DND-41 (cell line): Measurements from ENCODE around the gene AMPH.

Source experiments
- ATAC-seq: fragments of 200-7000 bp; cut with Tn5 transposase; 3 replicates; pipeline ENCODE4 v1.9.1; 2021; ENCODE audit warnings: low read depth; ENCODE audit not compliant: insufficient read depth
- DNase-seq: peaks from one replicate; pipeline ENCODE4 v3.0.0-alpha.2; 2020
- H2AFZ ChIP-seq: 2 replicates; pipeline ENCODE4 v1.6.0; 2012; ENCODE audit warnings: low read depth, low read length
- H3K27ac ChIP-seq: 2 replicates; pipeline ENCODE4 v1.5.1; 2012; ENCODE audit warnings: low read length, inconsistent platforms
- H3K27me3 ChIP-seq: fragments of 200-600 bp; sonication (generic); 2 replicates; pipeline ENCODE4 v1.6.0; 2012; ENCODE audit warnings: low read length, mild to moderate bottlenecking, inconsistent platforms; ENCODE audit not compliant: insufficient read depth, poor library complexity
- H3K36me3 ChIP-seq: 2 replicates; pipeline ENCODE4 v1.5.1; 2012; ENCODE audit warnings: low read length, inconsistent platforms; ENCODE audit not compliant: insufficient read depth
- H3K4me1 ChIP-seq: 2 replicates; pipeline ENCODE4 v1.5.1; 2012; ENCODE audit warnings: mild to moderate bottlenecking, low read length; ENCODE audit not compliant: insufficient read depth
- H3K4me2 ChIP-seq: 2 replicates; pipeline ENCODE4 v1.6.0; 2012; ENCODE audit warnings: mild to moderate bottlenecking, moderate library complexity, low read length, inconsistent platforms; ENCODE audit not compliant: insufficient read depth
- H3K4me3 ChIP-seq, 2 experiments: fragments of 200-600 bp in 1 of 2; shearing (Covaris generic) in 1 of 2; 2 replicates each; pipeline ENCODE4 v1.5.1; 2012 to 2016; ENCODE audit warnings: inconsistent platforms in 2 of 2, low read length in 2 of 2, mild to moderate bottlenecking in 2 of 2, low read depth in 1 of 2, moderate library complexity in 1 of 2
- H3K79me2 ChIP-seq: 2 replicates; pipeline ENCODE4 v1.6.0; 2012; ENCODE audit warnings: low read length, inconsistent platforms; ENCODE audit not compliant: insufficient read depth
- H3K9ac ChIP-seq: 2 replicates; pipeline ENCODE4 v1.6.0; 2012; ENCODE audit warnings: low read depth, mild to moderate bottlenecking, inconsistent platforms, low read length, moderate library complexity
- H3K9me3 ChIP-seq: 2 replicates; pipeline ENCODE4 v1.5.1; 2012; ENCODE audit warnings: low read length, moderate library complexity, mild to moderate bottlenecking, inconsistent platforms; ENCODE audit not compliant: insufficient read depth, severe bottlenecking
- H4K20me1 ChIP-seq: 2 replicates; pipeline ENCODE4 v1.6.0; 2012; ENCODE audit warnings: low read length; ENCODE audit not compliant: insufficient read depth
- EZH2 ChIP-seq: IDR thresholded peaks from 3 replicates; pipeline ENCODE4 v1.6.1; 2012; ENCODE audit warnings: borderline replicate concordance, low read depth, mild to moderate bottlenecking, moderate library complexity, low read length, inconsistent platforms; ENCODE audit not compliant: severe bottlenecking
- TF ChIP-seq, protein P1 (sequence below): IDR thresholded peaks from 2 replicates; pipeline ENCODE4 v1.5.1; 2012; ENCODE audit warnings: borderline replicate concordance, low read length, moderate library complexity, mild to moderate bottlenecking; ENCODE audit not compliant: poor library complexity, severe bottlenecking; ENCODE audit errors: extremely low read depth

Gene AMPH

DNA sequence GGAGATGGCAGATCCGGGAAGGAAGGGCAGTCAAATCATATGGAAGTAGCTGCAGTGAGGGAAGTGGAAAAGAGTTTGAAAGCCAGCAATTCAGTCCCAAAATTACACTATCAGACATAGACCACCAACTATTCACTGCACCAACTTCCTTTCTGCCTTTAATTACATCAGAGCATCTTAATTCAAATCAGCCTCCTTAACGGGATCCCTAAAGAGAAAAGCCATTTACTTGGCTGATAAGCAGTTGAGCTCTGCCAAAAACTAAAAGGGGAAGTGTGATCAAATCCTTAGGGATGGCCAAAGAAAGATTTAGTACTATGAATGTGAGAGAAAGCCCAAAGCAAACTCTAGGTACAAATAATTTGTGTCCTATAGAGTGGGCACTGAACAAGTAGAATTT is 110.4 kb downstream of the AMPH start:
- no peak for ATAC-seq
- Histone ChIP-seq H2AFZ (no peak overlapping the region), H3K27ac (no peak overlapping the region), H3K36me3 (no peaks in the 10 kb centered on the region), H3K9ac (no peak overlapping the region), H3K4me1 (no peaks in the 10 kb centered on the region), H3K4me3 (no peak overlapping the region), H3K79me2 (no peaks in the 10 kb centered on the region), H3K9me3 (no peaks in the 10 kb centered on the region), H3K27me3 (peaks cover 4% of the 10 kb centered on the region), H4K20me1 (no peaks in the 10 kb centered on the region), H3K4me2 (no peak overlapping the region)
- TF ChIP-seq EZH2: no peak
- TF ChIP-seq, protein P1, sequence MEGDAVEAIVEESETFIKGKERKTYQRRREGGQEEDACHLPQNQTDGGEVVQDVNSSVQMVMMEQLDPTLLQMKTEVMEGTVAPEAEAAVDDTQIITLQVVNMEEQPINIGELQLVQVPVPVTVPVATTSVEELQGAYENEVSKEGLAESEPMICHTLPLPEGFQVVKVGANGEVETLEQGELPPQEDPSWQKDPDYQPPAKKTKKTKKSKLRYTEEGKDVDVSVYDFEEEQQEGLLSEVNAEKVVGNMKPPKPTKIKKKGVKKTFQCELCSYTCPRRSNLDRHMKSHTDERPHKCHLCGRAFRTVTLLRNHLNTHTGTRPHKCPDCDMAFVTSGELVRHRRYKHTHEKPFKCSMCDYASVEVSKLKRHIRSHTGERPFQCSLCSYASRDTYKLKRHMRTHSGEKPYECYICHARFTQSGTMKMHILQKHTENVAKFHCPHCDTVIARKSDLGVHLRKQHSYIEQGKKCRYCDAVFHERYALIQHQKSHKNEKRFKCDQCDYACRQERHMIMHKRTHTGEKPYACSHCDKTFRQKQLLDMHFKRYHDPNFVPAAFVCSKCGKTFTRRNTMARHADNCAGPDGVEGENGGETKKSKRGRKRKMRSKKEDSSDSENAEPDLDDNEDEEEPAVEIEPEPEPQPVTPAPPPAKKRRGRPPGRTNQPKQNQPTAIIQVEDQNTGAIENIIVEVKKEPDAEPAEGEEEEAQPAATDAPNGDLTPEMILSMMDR: no peak
- DNase-seq: no peak

DNA sequence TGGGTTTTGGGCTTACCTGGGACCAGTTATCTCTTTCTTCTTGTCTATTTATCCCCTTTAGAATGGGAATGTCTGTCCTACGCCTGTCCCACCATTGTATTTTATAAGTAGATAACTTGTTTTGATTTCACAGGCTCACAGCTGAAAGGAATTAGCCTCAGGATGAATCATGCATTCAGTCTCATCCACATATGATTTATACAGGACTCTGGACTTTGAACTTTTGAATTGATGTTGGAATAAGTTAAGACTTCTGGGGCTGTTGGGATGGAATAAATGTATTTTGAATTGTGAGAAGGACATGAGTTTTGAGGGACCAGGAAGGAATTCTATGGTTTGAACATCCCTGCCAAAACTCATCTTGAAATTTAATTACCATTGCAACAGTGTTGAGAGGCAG is 112.6 kb downstream of the AMPH start:
- TF ChIP-seq, protein P1: no peak
- TF ChIP-seq EZH2: no peak
- DNase-seq: no peak
- H2AFZ ChIP-seq: no peak overlapping the region
- H3K79me2 ChIP-seq: no peaks in the 10 kb centered on the region
- H3K27ac ChIP-seq: no peak overlapping the region
- no peak overlapping the region for H3K4me2 ChIP-seq
- peaks cover 4% of the 10 kb centered on the region for H3K27me3 ChIP-seq
- ATAC-seq: no peak
- no peaks in the 10 kb centered on the region for H3K4me1 ChIP-seq
- no peaks in the 10 kb centered on the region for H3K9me3 ChIP-seq
- no peak overlapping the region for H3K9ac ChIP-seq
- H4K20me1 ChIP-seq: no peaks in the 10 kb centered on the region
- no peak overlapping the region for H3K4me3 ChIP-seq
- H3K36me3 ChIP-seq: no peaks in the 10 kb centered on the region

- ATAC-seq (no peak), DNase-seq (no peak)
- H3K4me2 ChIP-seq: no peak overlapping the region
- TF ChIP-seq EZH2: no peak
- TF ChIP-seq, protein P1: no peak
- no peaks in the 10 kb centered on the region for H3K27me3 ChIP-seq
- no peaks in the 10 kb centered on the region for H3K9me3 ChIP-seq
- no peaks in the 10 kb centered on the region for H4K20me1 ChIP-seq
- no peaks in the 10 kb centered on the region for H3K36me3 ChIP-seq
- no peak overlapping the region for H2AFZ ChIP-seq
- H3K27ac ChIP-seq: no peak overlapping the region
- no peak overlapping the region for H3K9ac ChIP-seq
- no peaks in the 10 kb centered on the region for H3K4me1 ChIP-seq
- no peaks in the 10 kb centered on the region for H3K79me2 ChIP-seq
- no peak overlapping the region for H3K4me3 ChIP-seq
These were observed 118.5 kb downstream of the AMPH start for GRCh38 chr7:38512704-38513103.

DNA sequence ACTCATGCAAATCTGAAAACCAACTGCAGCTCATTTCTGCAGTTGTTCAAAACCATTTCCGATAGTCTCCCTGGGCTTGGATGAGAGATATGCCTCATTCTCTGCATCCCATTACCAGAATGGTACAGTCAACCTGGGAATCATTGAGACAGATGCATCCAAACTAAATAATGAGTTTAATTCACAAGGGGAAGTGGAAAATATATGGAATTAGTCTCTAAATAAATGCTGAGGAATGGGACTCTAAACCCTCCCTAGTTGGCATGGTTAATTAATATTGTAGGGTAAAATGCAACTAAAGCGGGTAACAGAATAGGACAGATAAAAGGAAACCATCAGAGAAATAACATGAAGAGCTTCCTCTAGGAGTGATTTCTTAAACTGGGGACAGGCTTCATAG is 118.9 kb downstream of the AMPH start:
- H3K79me2 ChIP-seq: no peaks in the 10 kb centered on the region
- H3K9me3 ChIP-seq: no peaks in the 10 kb centered on the region
- no peaks in the 10 kb centered on the region for H3K27me3 ChIP-seq
- H3K27ac ChIP-seq: no peak overlapping the region
- no peaks in the 10 kb centered on the region for H3K36me3 ChIP-seq
- no peak overlapping the region for H2AFZ ChIP-seq
- H3K9ac ChIP-seq: no peak overlapping the region
- no peak overlapping the region for H3K4me3 ChIP-seq
- H3K4me1 ChIP-seq: no peaks in the 10 kb centered on the region
- ATAC-seq: no peak
- DNase-seq: no peak
- no peak overlapping the region for H3K4me2 ChIP-seq
- H4K20me1 ChIP-seq: no peaks in the 10 kb centered on the region
- TF ChIP-seq, protein P1: no peak
- no peak for TF ChIP-seq EZH2
